ENCODE results near the gene EPB41L4B. TPM values are rescaled to one million over a fixed set of nuclear protein-coding genes. Genes with fewer than 3 reads are reported as not detected.

Gene EPB41L4B
- total RNA-seq, 1 experiment from 2014 or later, result 8.1 TPM

- H3K4me1 ChIP-seq (ENCODE audit: control insufficient read depth in 1 of 2, insufficient read depth in 2 of 2, low read length in 2 of 2), result no peaks in the 10 kb centered on the region
- no peaks in the 10 kb centered on the region for H3K9me2 ChIP-seq (ENCODE audit: insufficient read depth)
- no peak overlapping the region for H3K4me2 ChIP-seq (ENCODE audit: low read length)
- no TSS peak for BruUV-seq (replicated peaks)
- no peaks in the 10 kb centered on the region for H3K36me3 ChIP-seq (ENCODE audit: control insufficient read depth in 1 of 2, insufficient read depth in 2 of 2, low read length in 2 of 2)
- ChIA-PET CTCF (no interaction called here), RAD21 (ENCODE audit: low non-redundant PET in 1 of 2, low total read pairs in 2 of 2, uncharacterized antibody in 2 of 2, unreplicated experiment in 2 of 2) (no interaction called here), POLR2A (no interaction called here)
- H3K9ac ChIP-seq (ENCODE audit: low read length), result no peak overlapping the region
- DNase-seq (ENCODE audit: low read depth, low spot score), result no peak
- no peak for ATAC-seq
- intact Hi-C loops (cut with micrococcal nuclease), result loop anchor here (5.0 kb wide), 1 partner anchor 332 kb away; no protein-coding TSS in a partner anchor
- H2AFZ ChIP-seq (ENCODE audit: low read depth, low read length, poor library complexity, severe bottlenecking), result no peak overlapping the region
- TF ChIP-seq SRF (IDR thresholded peaks at IDR 0.05; ENCODE audit: low read depth), result no peak
- TF ChIP-seq ATF3 (IDR thresholded peaks at IDR 0.05), result no peak
- no peak for TF ChIP-seq SIN3A (IDR thresholded peaks at IDR 0.05; ENCODE audit: low read depth)
- no peaks in the 10 kb centered on the region for H3K79me2 ChIP-seq (ENCODE audit: insufficient read depth, low read length)
- no peak overlapping the region for H3K4me3 ChIP-seq (replicated peaks in 1 of 2; ENCODE audit: low read depth in 1 of 2, low read length in 2 of 2)
- H3K9me3 ChIP-seq (ENCODE audit: control insufficient read depth in 1 of 2, insufficient read depth in 1 of 2, low read depth in 1 of 2, low read length in 2 of 2), result no peaks in the 10 kb centered on the region
- H4K20me1 ChIP-seq (ENCODE audit: insufficient read depth), result no peaks in the 10 kb centered on the region
- no peaks in the 10 kb centered on the region for H3K27me3 ChIP-seq (ENCODE audit: insufficient read depth, low read length)
- no peak overlapping the region for H3K27ac ChIP-seq (ENCODE audit: low read depth, low read length)
Observed at GRCh38 chr9:109190151-109190550, 130.7 kb downstream of the EPB41L4B start.

- intact Hi-C loops (cut with micrococcal nuclease), result no loop called here
- no peaks in the 10 kb centered on the region for H3K9me2 ChIP-seq (ENCODE audit: insufficient read depth)
- H3K9ac ChIP-seq (ENCODE audit: low read length), result no peak overlapping the region
- BruUV-seq (replicated peaks), result no TSS peak
- H3K27me3 ChIP-seq (ENCODE audit: insufficient read depth, low read length), result no peaks in the 10 kb centered on the region
- H3K4me2 ChIP-seq (ENCODE audit: low read length), result no peak overlapping the region
- POLR2A ChIA-PET, result no interaction called here
- no peak for DNase-seq (ENCODE audit: low read depth, low spot score)
- no peak overlapping the region for H2AFZ ChIP-seq (ENCODE audit: low read depth, low read length, poor library complexity, severe bottlenecking)
- ATAC-seq, result no peak
- H3K9me3 ChIP-seq (ENCODE audit: control insufficient read depth in 1 of 2, insufficient read depth in 1 of 2, low read depth in 1 of 2, low read length in 2 of 2), result no peaks in the 10 kb centered on the region
- H3K4me3 ChIP-seq (replicated peaks in 1 of 2; ENCODE audit: low read depth in 1 of 2, low read length in 2 of 2), result no peak overlapping the region
- no peaks in the 10 kb centered on the region for H3K79me2 ChIP-seq (ENCODE audit: insufficient read depth, low read length)
- H4K20me1 ChIP-seq (ENCODE audit: insufficient read depth), result no peaks in the 10 kb centered on the region
- H3K4me1 ChIP-seq (ENCODE audit: control insufficient read depth in 1 of 2, insufficient read depth in 2 of 2, low read length in 2 of 2), result peaks cover 0 to 10% of the 10 kb centered on the region in 2 experiments; a peak in 1 of 4 replicates
- no peak for TF ChIP-seq CTCF (IDR thresholded peaks at IDR 0.05 in 2 of 3, conservative IDR thresholded peaks at IDR 0.05 in 1 of 3; ENCODE audit: borderline replicate concordance in 1 of 3, insufficient read depth in 1 of 3, low read depth in 2 of 3, low read length in 2 of 3)
- no peak for TF ChIP-seq EZH2 (IDR thresholded peaks at IDR 0.05)
- TF ChIP-seq SRF (IDR thresholded peaks at IDR 0.05; ENCODE audit: low read depth), result no peak
- TF ChIP-seq SIN3A (IDR thresholded peaks at IDR 0.05; ENCODE audit: low read depth), result no peak
- TF ChIP-seq TCF7L2 (IDR thresholded peaks at IDR 0.05; ENCODE audit: borderline replicate concordance, extremely low read depth, insufficient read depth, insufficient read length), result no peak
- TF ChIP-seq JUND (IDR thresholded peaks at IDR 0.05), result no peak
- no peak for TF ChIP-seq ZFX (IDR thresholded peaks at IDR 0.05)
- TF ChIP-seq EZH2phosphoT487 (IDR thresholded peaks at IDR 0.05; ENCODE audit: borderline replicate concordance), result no peak
- TF ChIP-seq MAX (IDR thresholded peaks at IDR 0.05), result no peak
- no peak for TF ChIP-seq ZNF274 (IDR thresholded peaks at IDR 0.05; ENCODE audit: low read depth, low read length)
- TF ChIP-seq ZBTB33 (IDR thresholded peaks at IDR 0.05; ENCODE audit: extremely low read depth, insufficient replicate concordance, low read length), result no peak
- no peak for TF ChIP-seq RAD21 (IDR thresholded peaks at IDR 0.05; ENCODE audit: low read depth)
- RAD21 ChIA-PET (ENCODE audit: low non-redundant PET in 1 of 2, low total read pairs in 2 of 2, uncharacterized antibody in 2 of 2, unreplicated experiment in 2 of 2), result no interaction called here
- CTCF ChIA-PET, result no interaction called here
- H3K36me3 ChIP-seq (ENCODE audit: control insufficient read depth in 1 of 2, insufficient read depth in 2 of 2, low read length in 2 of 2), result no peaks in the 10 kb centered on the region
- H3K27ac ChIP-seq (ENCODE audit: low read depth, low read length), result no peak overlapping the region
Observed at GRCh38 chr9:109186857-109187520, 133.9 kb downstream of the EPB41L4B start.
